Activated CD8-positive, alpha-beta memory T cell treated with anti-CD3 and anti-CD28 coated beads, Interleukin-2, amount 50 U/mL, for 24 hours (primary cell): ENCODE results near the gene SLC38A2.

Experiments used
- DNase-seq: peaks from one replicate; pipeline ENCODE4 v3.0.0-alpha.2; 2020; ENCODE audit errors: extremely low read depth

Gene SLC38A2

DNA sequence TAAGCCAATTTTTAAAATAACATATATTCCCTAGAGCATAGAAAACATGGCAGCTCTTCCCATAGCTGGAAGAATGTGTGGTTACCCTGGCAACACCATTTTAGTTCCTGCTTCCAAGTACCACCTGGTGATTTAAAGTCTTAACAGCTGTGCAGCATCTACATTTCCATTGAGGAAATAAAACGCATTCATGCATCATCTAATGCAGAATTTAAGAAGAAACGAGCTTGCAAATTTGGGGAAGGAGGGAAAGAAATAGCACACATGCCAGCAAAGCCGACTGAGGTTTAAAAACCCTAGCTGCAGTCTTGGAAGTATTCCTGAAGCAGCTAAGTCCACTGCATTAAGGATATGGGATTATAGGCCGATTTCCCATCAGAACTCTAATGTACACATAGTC lies 22.8 kb upstream of the SLC38A2 start:
- no peak for DNase-seq

DNA sequence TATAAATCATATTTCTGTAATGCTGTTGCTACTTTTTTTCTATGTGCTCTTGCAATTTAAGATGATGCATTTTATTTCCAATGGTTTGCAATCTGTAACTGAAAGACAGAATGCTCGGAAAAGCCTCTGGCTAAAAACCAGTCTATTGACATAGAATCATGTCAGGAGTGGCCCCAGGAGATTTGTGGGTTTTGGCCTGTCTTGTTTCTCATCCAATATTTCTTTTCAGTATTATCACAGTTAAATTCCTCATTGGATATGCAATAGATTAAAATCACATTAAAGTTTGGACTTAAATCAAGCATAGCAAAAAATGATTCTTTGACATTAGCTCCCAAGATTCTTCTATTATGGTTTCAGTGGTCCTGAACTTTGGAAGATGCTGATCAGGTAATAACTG lies 19.1 kb upstream of the SLC38A2 start:
- DNase-seq: no peak

DNA sequence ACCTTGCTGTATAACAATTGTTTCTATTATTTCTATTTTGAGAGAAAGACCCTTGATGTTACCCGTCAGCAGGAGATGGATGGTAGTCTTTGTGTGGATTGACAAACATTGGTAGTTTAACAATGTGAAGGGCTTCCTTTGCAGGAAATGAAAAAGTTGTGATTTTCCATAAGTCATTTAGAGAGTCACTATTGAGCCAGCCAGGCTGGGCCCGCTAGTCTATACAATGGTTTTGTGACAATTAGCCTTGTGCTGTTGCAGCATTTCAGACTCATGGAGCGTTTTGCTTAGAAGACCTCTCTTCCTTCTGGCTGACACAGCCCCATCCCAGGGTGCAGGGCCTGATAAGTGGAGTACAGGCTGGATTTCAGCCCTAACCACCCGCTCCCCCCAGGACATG lies 18.3 kb upstream of the SLC38A2 start:
- no peak for DNase-seq

DNA sequence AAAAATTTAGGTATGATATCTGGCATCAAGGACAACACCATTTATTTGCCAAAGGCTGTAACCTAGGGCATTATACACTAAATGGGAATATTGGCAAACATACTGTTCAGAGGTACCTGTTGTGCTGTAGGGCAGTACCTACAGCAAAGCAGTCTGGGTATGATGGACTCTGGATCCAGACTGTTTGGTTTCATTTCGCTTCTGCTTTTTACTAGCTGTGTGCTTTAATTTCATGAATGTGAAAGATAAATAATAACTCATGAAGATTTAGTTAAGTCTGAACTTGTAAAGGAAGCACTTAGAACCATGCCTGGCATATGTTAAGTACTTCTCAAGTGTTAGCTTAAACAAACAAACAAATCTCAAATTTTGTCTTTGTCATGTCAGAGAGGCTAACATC lies 17.7 kb upstream of the SLC38A2 start:
- no peak for DNase-seq

DNA sequence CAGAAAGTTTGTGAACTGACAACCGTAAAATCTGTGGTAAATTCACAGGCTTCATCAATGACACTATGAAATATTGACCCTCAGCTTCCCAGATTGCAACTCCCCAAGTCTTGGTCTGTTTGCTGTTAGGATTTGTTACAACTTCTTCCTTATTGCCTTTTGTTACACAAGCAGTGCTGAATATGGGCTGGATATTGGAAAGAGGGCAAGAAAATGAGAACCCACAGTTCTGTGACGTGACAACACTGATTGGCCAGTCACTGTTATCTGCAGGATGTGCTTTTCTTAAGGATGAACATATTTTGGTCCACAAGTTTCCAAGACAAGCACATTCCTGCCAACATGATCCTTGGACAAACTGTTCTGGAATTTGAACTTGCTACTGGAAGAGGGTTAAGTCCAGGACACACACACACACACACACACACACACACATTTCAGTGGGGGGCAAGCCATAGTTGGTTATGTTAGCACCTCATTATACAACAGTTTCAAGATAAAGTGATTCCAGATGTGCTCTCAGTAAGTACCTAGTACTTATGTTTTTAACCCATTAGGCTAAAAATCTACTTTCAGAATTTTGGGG lies 16.6 kb upstream of the SLC38A2 start:
- DNase-seq: no peak

DNA sequence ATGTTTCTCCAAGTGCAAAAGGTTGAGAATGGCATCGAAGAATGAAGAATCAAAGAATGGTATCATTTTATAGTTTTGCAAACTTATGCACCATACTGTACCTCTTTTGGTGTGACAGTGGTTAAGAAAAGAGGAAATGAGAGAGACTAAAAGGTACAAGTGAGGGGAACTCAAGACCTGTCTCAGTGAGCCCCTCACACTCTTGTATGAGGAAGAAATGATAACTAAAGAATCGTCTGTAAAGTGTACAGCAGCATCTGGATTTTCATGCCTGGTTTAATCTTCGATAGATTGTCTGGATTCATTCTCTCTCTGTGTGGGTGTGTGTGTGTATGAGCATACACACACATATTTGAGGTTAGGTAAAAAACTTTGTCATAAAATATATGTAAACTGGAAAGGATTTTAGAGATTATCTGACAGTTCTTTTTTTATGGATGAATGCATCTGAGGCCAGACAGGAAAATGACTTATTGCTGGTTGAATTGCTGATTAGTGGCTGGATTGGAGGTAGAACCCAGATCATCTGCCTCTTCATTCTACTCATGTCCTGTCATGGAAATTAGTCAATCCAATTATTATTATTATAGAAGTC lies 16.0 kb upstream of the SLC38A2 start:
- DNase-seq: no peak

DNA sequence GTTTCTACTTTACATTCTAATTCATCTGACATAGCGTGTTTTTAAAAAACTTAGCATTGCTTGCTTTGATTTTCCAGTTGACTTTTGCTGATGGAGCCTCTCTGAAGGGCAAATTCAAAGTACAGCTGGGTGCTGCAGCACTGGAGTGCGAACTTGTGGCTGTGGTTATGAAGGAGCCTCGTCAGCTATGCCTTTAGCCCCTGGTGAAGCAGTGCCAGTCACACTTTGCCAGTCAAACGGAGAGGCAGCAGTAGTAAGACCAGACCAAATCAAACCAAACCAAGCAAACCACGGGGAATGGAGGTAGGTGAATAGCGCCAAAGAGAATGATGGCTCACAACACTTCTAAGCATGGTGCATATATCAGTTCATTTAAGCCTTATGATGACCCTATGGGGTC lies 15.1 kb upstream of the SLC38A2 start:
- DNase-seq: no peak

DNA sequence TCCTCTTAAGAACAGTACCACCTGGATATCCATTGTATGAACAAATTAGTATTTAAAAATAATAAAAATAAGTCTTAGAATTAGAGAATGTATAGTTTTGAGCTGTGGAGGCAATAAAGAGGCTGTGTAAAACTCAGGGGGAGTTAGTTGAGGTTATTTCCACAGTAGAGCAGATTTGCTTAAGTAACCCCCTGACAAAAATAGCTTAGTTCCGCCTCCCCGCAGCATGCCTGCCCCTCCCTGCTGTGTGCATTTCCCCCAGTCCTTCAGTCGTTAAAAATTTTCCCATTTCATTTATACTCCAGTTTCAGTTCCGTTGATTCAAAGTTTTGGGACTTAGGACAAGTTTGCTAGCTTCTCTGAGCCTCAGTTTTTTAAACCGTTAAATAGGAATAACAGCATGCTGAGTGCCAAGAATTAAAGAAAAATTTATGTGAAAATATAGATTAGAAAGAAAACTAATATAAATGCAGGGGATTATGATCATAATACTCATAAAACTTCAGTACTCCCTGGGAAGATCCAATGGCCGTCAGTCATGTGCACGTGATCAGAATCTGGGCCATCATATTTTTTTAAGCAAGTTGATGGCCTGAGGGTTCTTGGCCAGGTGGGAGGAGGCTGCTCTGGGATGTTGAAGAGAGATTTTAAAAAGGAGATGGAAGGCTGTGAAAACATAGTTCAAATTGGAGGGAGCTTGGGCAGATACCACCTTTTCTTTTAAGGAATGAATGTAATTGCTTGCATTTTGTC lies 14.5 kb upstream of the SLC38A2 start:
- DNase-seq: no peak

DNA sequence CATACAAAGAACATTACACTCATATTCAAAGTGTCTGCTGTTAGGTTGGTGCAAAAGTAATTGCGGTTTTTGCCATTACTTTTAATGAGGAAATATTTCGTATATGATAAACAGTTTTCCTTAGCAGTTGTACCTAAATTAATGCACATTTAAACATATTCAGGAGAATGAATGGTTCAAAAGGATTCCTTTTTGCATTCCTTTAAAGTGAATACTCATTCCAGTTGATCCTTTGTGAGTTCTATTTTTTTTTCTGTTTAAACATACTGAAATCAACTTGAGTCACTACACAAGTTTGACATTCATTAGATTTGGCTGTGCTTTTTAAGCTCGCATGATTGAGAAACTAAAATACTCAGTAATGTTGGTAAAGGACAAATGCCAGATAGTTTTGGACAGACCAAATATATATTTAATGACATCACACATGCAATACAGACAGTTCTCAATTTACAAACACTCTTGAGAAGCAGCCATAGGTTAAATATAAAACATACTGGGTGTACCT lies 13.8 kb upstream of the SLC38A2 start:
- no peak for DNase-seq

DNA sequence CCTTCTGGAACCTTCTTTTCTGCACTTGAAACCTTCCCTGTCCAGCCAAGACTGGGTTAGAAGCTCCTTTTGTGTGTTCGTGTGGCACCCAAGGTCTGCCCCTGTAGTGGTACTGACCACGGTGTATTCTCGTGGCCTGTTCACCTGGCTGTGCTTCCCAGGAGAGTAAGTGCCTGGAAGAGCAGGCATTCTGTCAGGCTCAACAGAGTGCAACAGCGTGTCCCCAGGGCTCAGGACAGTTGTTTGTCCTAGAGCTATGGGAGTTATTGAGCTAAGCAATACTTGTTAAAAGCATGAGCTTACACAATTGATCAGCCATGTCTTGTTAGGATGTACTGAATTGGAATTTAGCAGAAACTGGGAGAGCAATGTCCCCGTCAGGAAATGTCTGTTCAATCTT lies 12.9 kb upstream of the SLC38A2 start:
- no peak for DNase-seq

DNA sequence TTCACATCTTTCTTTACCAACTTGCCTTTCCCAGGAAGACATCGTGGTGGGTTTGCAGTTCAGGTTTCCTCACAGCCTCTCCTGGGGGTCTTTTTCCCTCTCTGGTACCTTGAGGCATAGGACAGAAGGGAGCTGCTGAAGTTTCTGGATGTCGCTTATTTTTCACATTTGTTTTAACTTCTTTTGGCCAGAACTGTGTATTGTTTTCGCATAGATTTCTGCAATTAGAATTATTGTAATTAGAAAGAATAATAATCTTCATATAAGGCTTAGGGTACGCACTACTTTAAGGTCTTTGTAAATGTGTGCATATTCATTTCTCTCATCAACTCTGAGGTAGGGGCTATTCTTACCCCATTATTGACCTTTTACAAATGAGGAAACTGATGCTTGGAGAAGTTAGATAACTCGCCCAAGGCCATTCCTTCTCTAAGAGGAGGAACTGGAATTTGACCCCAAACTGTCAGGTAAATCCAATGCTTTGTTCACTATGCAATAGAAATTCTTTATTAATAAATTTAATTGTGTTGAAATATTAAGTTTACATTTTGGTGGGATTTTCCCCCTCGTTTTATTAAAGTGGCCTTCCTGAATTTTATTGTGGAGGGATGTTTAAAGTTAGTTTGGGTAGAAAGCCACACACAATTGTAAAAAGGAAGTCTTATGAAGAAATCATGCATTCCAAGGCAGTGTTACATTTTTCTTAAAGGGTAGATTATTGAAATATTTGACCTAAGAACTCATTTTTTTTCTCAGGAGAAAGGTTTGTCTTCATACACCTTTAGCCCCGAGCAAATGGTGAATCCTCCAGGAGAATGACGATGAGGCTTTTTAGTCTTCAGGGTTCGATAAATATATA lies 12.1 kb upstream of the SLC38A2 start:
- DNase-seq: no peak

DNA sequence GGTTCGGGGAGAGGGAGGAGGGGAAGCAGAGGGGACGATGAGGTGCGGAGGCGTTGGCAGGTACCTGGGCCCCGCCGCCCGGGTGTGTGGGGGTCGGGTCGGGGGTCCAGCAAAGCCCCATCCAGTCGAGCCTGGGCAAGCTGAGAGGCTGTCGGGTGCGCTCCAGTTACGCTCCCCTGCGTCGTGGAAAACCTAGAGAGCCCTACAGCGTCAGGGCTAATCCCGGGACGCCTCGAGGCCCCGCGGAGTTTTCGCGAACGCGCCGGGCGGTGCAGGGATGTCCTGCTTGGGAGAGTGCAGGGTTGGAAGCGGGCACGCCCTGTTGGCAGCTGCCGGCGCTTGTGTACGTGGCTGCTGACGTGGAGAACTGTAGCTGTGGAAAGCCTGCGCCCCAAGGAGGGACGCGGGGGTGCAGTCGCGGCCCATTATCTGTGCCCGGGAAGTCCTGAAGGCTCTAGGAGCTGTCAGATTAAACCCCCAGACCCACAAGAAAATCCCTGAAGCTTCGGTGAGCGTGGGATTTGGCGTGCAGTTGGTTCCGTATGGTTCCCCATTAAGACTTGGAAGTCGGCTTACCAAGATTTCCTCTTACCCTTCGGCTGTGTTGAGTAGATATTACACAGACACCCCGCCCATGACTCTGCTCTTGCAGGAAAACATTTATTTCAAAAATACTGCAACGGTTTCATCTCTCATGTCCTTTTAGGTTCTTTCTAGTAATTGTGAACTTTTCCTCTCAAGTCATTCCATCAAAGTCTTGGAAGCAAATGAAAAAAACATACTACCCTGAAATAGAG lies 11.3 kb upstream of the SLC38A2 start:
- DNase-seq: no peak

DNA sequence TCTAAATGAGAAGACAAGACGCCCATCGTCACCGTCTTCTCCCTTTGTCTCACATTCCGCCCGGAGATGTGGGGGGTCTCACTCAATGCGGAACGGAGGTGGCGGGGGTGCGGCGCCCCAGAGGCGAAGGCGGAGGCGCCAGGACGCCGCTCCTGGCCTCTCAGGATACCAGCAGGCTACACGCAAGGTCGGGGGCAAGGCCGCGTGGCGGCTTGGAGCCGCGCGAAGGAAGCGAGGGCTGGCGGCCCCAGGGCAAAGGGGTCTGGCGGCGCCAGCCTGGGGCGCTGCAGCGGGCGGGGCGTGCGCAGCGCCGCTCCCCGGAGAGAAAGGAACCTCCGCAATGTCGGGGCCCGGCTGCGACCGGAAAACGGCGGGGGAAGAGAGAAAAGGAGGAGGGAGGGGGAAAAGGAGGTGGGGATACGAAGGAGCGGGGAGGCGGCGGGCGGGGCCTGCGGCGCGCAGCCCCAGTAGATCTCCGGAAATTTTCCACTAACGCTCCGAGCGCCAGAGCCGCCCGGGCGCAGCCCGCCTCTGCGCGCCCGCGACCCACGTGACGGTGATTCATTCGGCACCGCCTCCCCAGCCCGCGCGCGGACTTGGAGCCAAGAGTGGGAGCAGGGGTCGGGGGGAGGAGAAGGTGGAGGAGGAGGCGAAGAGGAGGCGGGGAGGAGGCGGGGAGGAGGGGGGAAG lies 10.5 kb upstream of the SLC38A2 start:
- peak; percentile 81 for DNase-seq

DNA sequence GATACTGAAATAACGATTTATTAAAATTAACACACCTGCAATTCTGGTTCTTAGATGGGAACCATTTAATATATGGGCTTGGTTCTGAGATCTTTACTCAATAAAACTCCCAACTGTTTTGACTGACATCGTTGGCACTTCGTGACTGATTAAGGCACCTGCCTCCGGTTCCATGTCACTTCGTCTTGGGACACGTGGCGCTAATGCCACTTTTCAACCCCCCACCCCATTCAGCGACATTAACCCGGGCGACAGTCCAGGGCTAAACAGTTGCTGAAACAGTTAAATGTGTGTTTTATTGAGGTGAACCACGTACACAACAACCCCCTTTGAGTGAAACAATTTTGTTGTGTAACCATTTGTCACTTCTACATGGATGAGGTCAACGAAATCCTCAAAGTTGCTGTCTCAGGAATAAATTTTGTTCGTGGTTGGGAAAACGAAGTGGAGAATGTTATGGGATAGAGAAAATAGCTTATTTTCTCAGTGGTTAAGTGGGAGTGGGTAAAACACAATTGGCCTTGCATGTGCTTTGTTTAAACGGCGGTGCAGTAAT lies 9.9 kb upstream of the SLC38A2 start:
- DNase-seq: no peak

DNA sequence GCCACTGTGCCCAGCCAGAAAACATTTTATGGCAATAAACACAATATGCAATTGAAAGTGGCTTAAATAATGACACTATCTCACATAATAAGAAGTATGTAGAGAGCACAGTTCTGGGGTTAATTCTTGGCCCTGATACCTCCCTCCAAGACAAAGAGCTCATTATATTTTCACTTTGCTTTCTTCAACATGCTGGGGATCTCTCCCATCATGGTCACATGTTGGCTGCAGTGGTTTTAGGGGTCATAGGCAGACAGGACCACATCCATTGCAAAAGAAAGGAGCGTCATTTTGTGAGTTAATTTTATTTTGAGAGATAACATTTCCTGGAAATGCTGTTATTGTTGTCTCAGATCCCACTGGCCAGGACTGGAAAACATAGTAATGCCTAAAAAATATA lies 8.3 kb upstream of the SLC38A2 start:
- no peak for DNase-seq

DNA sequence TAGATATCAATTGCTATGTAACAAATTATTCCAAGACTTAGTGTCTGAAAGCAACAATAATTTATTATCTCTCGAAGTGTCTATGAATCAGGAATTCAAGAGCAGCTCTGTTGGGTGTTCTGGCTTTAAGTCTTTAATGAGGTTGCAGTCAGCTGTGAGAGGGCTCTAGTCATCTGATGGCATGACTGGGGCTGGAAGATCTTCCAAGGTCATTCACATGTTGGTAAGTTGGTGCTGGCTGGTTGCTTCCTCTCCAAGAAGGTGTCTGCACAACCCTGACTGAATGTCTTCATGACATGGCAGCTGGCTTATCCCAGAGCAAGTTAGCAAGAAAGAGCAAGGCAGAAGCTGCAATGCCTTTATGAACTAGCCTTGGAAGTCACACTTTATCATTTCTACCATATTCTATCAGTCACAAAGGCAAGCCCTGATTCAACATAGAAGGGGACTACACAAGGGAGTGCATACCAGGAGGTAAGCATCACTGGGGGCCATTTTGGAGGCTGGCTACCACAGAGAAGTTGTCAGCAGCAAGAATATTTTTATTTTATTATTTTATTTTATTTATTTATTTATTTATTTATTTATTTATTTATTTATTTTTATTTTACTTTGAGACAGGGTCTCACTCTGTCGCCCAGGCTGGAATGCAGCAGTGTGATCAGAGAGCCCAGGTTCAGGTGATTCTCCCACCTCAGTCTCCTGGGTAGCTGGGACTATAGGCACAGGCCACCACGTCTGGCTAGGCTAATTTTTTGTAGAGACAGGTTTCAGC lies 7.6 kb upstream of the SLC38A2 start:
- DNase-seq: no peak

DNA sequence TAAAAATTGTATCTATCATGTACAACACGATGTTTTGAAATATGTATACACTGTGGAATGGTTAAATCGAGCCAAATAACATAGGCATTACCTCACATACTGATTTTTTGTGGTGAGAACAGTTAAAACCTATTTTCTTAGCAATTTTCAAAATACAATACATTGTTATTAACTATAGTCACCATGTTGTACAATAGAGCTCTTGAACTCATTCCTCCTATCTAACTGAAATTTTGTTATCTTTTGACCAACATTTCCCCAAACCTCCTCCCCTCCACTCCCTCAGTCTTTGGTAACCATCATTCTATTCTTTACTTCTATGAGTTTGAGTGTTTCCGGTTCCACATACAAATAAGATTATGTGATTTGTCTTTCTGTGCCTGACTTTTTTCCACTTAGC lies 6.8 kb upstream of the SLC38A2 start:
- no peak for DNase-seq

DNA sequence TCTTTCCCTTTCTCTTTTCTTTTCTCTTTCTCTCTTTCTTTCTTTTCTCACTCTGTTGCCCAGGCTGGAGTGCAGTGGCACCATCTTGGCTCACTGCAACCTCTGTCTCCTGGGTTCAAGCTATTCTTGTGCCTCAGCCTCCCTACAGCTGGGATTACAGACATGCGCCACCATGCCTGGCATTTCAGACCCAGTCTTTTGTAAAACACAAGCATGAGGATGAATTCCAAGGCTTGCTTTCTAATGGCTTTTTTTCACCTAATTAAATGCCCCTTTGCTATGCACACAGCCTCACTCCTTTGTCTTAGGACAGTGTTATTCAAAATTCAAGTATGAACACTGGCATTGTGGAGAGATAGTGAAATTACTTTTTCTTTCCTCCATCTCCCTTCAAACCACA lies 6.0 kb upstream of the SLC38A2 start:
- DNase-seq: no peak

DNA sequence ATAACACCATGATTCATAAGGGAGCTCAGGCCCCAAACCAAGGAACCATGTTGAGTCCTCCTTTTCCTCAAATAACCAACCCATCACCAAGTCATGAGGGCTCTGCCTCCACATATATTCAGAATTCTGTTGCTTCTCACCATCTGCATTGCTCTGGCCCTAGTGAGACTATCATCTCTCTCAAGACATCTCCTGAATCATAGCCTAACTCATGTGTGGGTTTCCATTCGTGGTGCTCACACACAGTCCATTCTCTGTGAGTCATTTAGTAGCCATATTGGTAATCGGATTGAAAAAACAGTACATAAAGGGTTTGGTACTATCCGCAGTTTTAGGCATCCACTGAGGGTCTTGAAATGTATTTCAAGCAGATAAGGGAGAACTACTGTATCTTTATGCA lies 5.1 kb upstream of the SLC38A2 start:
- no peak for DNase-seq

DNA sequence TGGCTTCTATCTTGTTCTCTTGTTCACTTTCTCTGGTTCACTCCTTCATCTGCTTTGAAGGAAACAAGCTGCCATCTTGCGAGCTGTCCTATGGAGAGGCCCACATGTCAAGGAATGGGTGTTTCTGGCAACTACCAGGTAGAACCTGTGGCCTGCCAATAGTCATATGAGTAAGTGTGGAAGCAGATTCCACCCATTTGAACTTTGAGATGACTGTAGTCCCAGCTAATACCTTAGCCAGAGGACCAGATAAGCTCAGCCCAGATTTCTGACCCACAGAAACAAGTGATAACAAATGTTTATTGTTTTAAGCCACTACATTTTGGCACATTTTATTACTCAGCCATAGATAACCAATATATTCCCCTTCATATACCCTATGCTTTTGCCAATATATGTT lies 4.0 kb upstream of the SLC38A2 start:
- no peak for DNase-seq
